GM12878 (cell line): Measurements from ENCODE around the gene ICA1L. TPM values are rescaled to one million over a fixed set of nuclear protein-coding genes. Genes with fewer than 3 reads are reported as not detected.

ENCODE experiments used
- CTCF ChIP-seq, 3 experiments: IDR thresholded peaks in 2 of 3; conservative IDR thresholded peaks in 1 of 3; 2 replicates each; pipeline ENCODE4 v1.5.1; 2011; ENCODE audit warnings: low read depth in 3 of 3, low read length in 3 of 3, mild to moderate bottlenecking in 3 of 3, control low read depth in 2 of 3, moderate library complexity in 2 of 3, inconsistent platforms in 1 of 3, mixed read lengths in 1 of 3; ENCODE audit not compliant: control insufficient read depth in 2 of 3, insufficient read depth in 1 of 3; ENCODE audit errors: extremely low read depth in 1 of 3
- EZH2 ChIP-seq: IDR thresholded peaks from 2 replicates; pipeline ENCODE4 v1.6.1; 2012; ENCODE audit warnings: low read depth, mild to moderate bottlenecking, control low read depth, inconsistent platforms, low read length, borderline replicate concordance; ENCODE audit not compliant: control insufficient read depth
- NKRF ChIP-seq: fragments of 450-650 bp; conservative IDR thresholded peaks from 2 replicates; pipeline ENCODE4 v1.6.1; 2017; ENCODE audit warnings: mild to moderate bottlenecking, moderate library complexity
- RAD21 ChIP-seq: IDR thresholded peaks from 2 replicates; pipeline ENCODE4 v1.6.1; 2011; ENCODE audit warnings: mild to moderate bottlenecking, low read depth, low read length, moderate library complexity; ENCODE audit not compliant: insufficient read depth
- RELB ChIP-seq: fragments of 450-650 bp; IDR thresholded peaks from 2 replicates; pipeline ENCODE4 v1.6.1; 2017; ENCODE audit warnings: low read depth, mild to moderate bottlenecking, moderate library complexity
- SMARCA5 ChIP-seq: fragments of 450-650 bp; IDR thresholded peaks from 2 replicates; pipeline ENCODE4 v1.6.1; 2017; ENCODE audit warnings: mild to moderate bottlenecking
- ZBTB40 ChIP-seq: fragments of 450-650 bp; IDR thresholded peaks from 2 replicates; pipeline ENCODE4 v1.6.1; 2016; ENCODE audit warnings: mild to moderate bottlenecking, moderate library complexity, borderline replicate concordance
- ZNF592 ChIP-seq: fragments of 450-650 bp; IDR thresholded peaks from 2 replicates; pipeline ENCODE4 v1.6.1; 2017; ENCODE audit warnings: mild to moderate bottlenecking, moderate library complexity
- polyA plus RNA-seq, 11 experiments: library from polyadenylated mRNA; depleted of rRNA in 4 of 11; unstranded in 6 of 11; stranded (reverse) in 5 of 11; fragments of >200 nt; fragmentation: Nextera tagmentation in 4 of 11; fragmentation: Illumina TruSeq in 1 of 11; extraction: Ambion mirVana in 4 of 11; extraction: Trizol in 1 of 11; gene quantifications; 1 replicate in 1 of 11; 2 replicates in 10 of 11; pipeline versions ENCODE4 v1.2.1 to v1.2.3, GENCODE V29; 2011 to 2016; ENCODE audit warnings: inconsistent platforms in 2 of 11, missing spikeins in 2 of 11, low read depth in 1 of 11
- total RNA-seq, 4 experiments: library from RNA; depleted of rRNA in 3 of 4; stranded (reverse); fragments of >200 nt in 3 of 4; fragmentation: Illumina TruSeq in 1 of 4; extraction: Trizol in 1 of 4; gene quantifications; 2 replicates each; pipeline versions ENCODE4 v1.2.1 to v1.2.3, GENCODE V29; 2013 to 2021

The ICA1L gene
- total and polyA plus RNA-seq, 10 of the 15 experiments (the other 5 are each of a cell fraction or from before 2014, with no cell fraction given): 0.85 to 7.4 (median 3.6) TPM

- TF ChIP-seq RAD21: peak; percentile 74
- 0 out of 2 replicates have a peak, but pooled peaks have one; percentile 35 for TF ChIP-seq RELB
- TF ChIP-seq NKRF: no peak
- no peak for TF ChIP-seq EZH2
- TF ChIP-seq SMARCA5: 0 out of 2 replicates have a peak, but pooled peaks have one; percentile 17
- TF ChIP-seq ZNF592: no peak
- TF ChIP-seq CTCF (IDR thresholded peaks at IDR 0.05 in 2 of 3, conservative IDR thresholded peaks at IDR 0.05 in 1 of 3; ENCODE audit: control insufficient read depth in 2 of 3, extremely low read depth in 1 of 3, insufficient read depth in 1 of 3, low read depth in 3 of 3, low read length in 3 of 3): peak; percentile 71 to 75 (median 75)
- TF ChIP-seq ZBTB40: no peak
Measured at GRCh38 chr2:202870431-202871299, 901 bp downstream of the ICA1L start (continued).
